ENCODE data around the gene IL17C. TPM values are rescaled to one million over a fixed set of nuclear protein-coding genes. Genes with fewer than 3 reads are reported as not detected.

The IL17C gene
- total RNA-seq, 1 donor from 2014 or later, result not detected

- no peak overlapping the region for H3K27ac Mint-ChIP-seq (ENCODE audit: unreplicated experiment)
- peaks cover 46% of the 10 kb centered on the region for H3K36me3 Mint-ChIP-seq (ENCODE audit: unreplicated experiment)
- H3K9me3 Mint-ChIP-seq (ENCODE audit: unreplicated experiment), result no peaks in the 10 kb centered on the region
- no peaks in the 10 kb centered on the region for H3K27me3 Mint-ChIP-seq (ENCODE audit: unreplicated experiment)
- no peak for TF ChIP-seq CTCF (IDR thresholded peaks at IDR 0.05)
- no peak overlapping the region for H3K4me3 Mint-ChIP-seq (ENCODE audit: unreplicated experiment)
- DNase-seq (ENCODE audit: extremely low spot score, unreplicated experiment), result no peak
- H3K4me1 Mint-ChIP-seq (ENCODE audit: unreplicated experiment), result no peaks in the 10 kb centered on the region
These were observed 44.9 kb upstream of the IL17C start for GRCh38 chr16:88593489-88593888.

- DNase-seq (ENCODE audit: extremely low spot score, unreplicated experiment), result no peak
- H3K27me3 Mint-ChIP-seq (ENCODE audit: unreplicated experiment), result no peaks in the 10 kb centered on the region
- H3K9me3 Mint-ChIP-seq (ENCODE audit: unreplicated experiment), result no peaks in the 10 kb centered on the region
- no peak overlapping the region for H3K4me3 Mint-ChIP-seq (ENCODE audit: unreplicated experiment)
- H3K4me1 Mint-ChIP-seq (ENCODE audit: unreplicated experiment), result no peaks in the 10 kb centered on the region
- H3K36me3 Mint-ChIP-seq (ENCODE audit: unreplicated experiment), result peaks cover 42% of the 10 kb centered on the region
- TF ChIP-seq CTCF (IDR thresholded peaks at IDR 0.05), result no peak
- no peak overlapping the region for H3K27ac Mint-ChIP-seq (ENCODE audit: unreplicated experiment)
These were observed 44.5 kb upstream of the IL17C start for GRCh38 chr16:88593910-88594309.

- DNase-seq (ENCODE audit: extremely low spot score, unreplicated experiment), result no peak
- Mint-ChIP-seq H3K9me3 (ENCODE audit: unreplicated experiment) (no peaks in the 10 kb centered on the region), H3K27ac (ENCODE audit: unreplicated experiment) (no peak overlapping the region), H3K27me3 (ENCODE audit: unreplicated experiment) (no peaks in the 10 kb centered on the region), H3K4me3 (ENCODE audit: unreplicated experiment) (no peak overlapping the region), H3K4me1 (ENCODE audit: unreplicated experiment) (no peaks in the 10 kb centered on the region), H3K36me3 (ENCODE audit: unreplicated experiment) (peaks cover 42% of the 10 kb centered on the region)
- no peak for TF ChIP-seq CTCF (IDR thresholded peaks at IDR 0.05)
These were observed 43.3 kb upstream of the IL17C start for GRCh38 chr16:88595101-88595500.

- Mint-ChIP-seq H3K9me3 (ENCODE audit: unreplicated experiment) (no peaks in the 10 kb centered on the region), H3K4me1 (ENCODE audit: unreplicated experiment) (no peaks in the 10 kb centered on the region), H3K27ac (ENCODE audit: unreplicated experiment) (no peak overlapping the region), H3K36me3 (ENCODE audit: unreplicated experiment) (peaks cover 46% of the 10 kb centered on the region), H3K4me3 (ENCODE audit: unreplicated experiment) (no peak overlapping the region), H3K27me3 (ENCODE audit: unreplicated experiment) (no peaks in the 10 kb centered on the region)
- no peak for DNase-seq (ENCODE audit: extremely low spot score, unreplicated experiment)
- no peak for TF ChIP-seq CTCF (IDR thresholded peaks at IDR 0.05)
These were observed 42.5 kb upstream of the IL17C start for GRCh38 chr16:88595921-88596320.

GRCh38 chr16:88596483-88596882, 41.9 kb upstream of the IL17C start:
- H3K27me3 Mint-ChIP-seq (ENCODE audit: unreplicated experiment), result no peaks in the 10 kb centered on the region
- no peaks in the 10 kb centered on the region for H3K9me3 Mint-ChIP-seq (ENCODE audit: unreplicated experiment)
- no peak for TF ChIP-seq CTCF (IDR thresholded peaks at IDR 0.05)
- no peak overlapping the region for H3K4me3 Mint-ChIP-seq (ENCODE audit: unreplicated experiment)
- no peaks in the 10 kb centered on the region for H3K4me1 Mint-ChIP-seq (ENCODE audit: unreplicated experiment)
- no peak for DNase-seq (ENCODE audit: extremely low spot score, unreplicated experiment)
- H3K36me3 Mint-ChIP-seq (ENCODE audit: unreplicated experiment), result peaks cover 48% of the 10 kb centered on the region
- no peak overlapping the region for H3K27ac Mint-ChIP-seq (ENCODE audit: unreplicated experiment)

Measured in osteocyte (in vitro differentiated cells).